Parathyroid adenoma (tissue), 2 donors: ENCODE measurements around the gene C10orf71.

Experiments used
- H2AFZ ChIP-seq: fragments of 300-600 bp; sonication (generic); one replicate; pipeline ENCODE4 v1.7.0; 2017; ENCODE audit warnings: antibody characterized with exemption, mild to moderate bottlenecking
- H3K27ac ChIP-seq: fragments of 300-600 bp; sonication (generic); one replicate; pipeline ENCODE4 v1.7.0; 2017
- H3K27me3 ChIP-seq: fragments of 300-600 bp; sonication (generic); one replicate; pipeline ENCODE4 v1.7.0; 2017; ENCODE audit warnings: low read length; ENCODE audit not compliant: control insufficient read depth, insufficient read depth
- H3K36me3 ChIP-seq: fragments of 300-600 bp; sonication (generic); one replicate; pipeline ENCODE4 v1.7.0; 2017; ENCODE audit warnings: low read length; ENCODE audit not compliant: control insufficient read depth, insufficient read depth
- H3K4me1 ChIP-seq: fragments of 300-600 bp; sonication (generic); one replicate; pipeline ENCODE4 v1.7.0; 2017; ENCODE audit warnings: control low read depth
- H3K4me2 ChIP-seq: fragments of 300-600 bp; sonication (generic); one replicate; pipeline ENCODE4 v1.7.0; 2017; ENCODE audit warnings: low read length
- H3K4me3 ChIP-seq: fragments of 300-600 bp; sonication (generic); one replicate; pipeline ENCODE4 v1.7.0; 2017; ENCODE audit warnings: low read depth, low read length
- H3K79me2 ChIP-seq: fragments of 300-600 bp; sonication (generic); one replicate; pipeline ENCODE4 v1.7.0; 2017; ENCODE audit warnings: control low read depth
- H3K9ac ChIP-seq: fragments of 300-600 bp; sonication (generic); one replicate; pipeline ENCODE4 v1.7.0; 2017; ENCODE audit warnings: mild to moderate bottlenecking
- H3K9me3 ChIP-seq: fragments of 300-600 bp; sonication (generic); one replicate; pipeline ENCODE4 v1.7.0; 2017; ENCODE audit warnings: low read length; ENCODE audit not compliant: control insufficient read depth
- CTCF ChIP-seq: fragments of 300-600 bp; sonication (generic); IDR thresholded peaks from one replicate; pipeline ENCODE4 v1.7.0; 2017; ENCODE audit warnings: antibody characterized with exemption, mild to moderate bottlenecking
- donor health status: primary hyperparathyroidism.

C10orf71 gene

DNA sequence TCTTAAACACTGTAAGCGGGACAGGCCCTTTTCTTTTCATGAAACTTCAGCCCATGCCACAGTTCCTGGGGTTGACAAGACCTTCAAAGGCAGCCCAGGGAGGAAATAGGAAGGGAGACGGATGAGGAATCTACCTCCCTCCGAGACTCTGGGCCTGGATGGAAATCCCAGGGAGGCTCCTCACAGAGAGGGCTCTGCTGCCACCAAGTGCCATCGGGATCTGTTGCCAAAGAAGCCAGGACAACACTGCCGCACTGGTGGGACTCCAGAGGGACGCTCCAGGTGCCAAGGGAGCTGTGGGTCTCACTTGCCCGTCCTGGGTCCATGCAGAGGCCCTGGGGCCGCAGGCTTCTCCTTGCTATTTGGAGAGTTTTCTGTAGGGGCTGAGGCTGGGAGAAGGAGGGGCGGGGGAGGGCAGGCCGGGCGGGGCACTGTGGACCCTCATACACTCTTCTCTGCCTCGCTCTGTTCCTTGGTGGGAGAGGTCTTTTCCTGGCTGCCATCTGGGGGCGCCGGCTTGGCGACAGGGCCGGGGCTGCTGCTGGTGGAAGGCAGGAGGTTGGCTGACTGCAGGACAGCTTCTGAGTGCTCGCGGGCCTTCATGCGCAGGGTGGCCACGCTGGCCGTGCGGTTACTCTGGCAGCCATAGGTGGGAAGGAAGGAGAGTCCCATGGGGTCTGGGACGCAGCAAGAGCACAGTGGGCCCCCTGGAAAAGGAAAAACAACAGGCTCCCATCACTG is 66.9 kb downstream of the C10orf71 start:
- peak; percentile 13 for TF ChIP-seq CTCF
- Histone ChIP-seq H3K36me3 (no peaks in the 10 kb centered on the region), H3K4me3 (no peak overlapping the region), H3K9ac (no peak overlapping the region), H3K27me3 (no peaks in the 10 kb centered on the region), H3K79me2 (no peaks in the 10 kb centered on the region), H3K4me1 (peaks cover under 1% of the 10 kb centered on the region), H3K9me3 (no peaks in the 10 kb centered on the region), H3K4me2 (no peak overlapping the region), H2AFZ (no peak overlapping the region), H3K27ac (no peak overlapping the region)

DNA sequence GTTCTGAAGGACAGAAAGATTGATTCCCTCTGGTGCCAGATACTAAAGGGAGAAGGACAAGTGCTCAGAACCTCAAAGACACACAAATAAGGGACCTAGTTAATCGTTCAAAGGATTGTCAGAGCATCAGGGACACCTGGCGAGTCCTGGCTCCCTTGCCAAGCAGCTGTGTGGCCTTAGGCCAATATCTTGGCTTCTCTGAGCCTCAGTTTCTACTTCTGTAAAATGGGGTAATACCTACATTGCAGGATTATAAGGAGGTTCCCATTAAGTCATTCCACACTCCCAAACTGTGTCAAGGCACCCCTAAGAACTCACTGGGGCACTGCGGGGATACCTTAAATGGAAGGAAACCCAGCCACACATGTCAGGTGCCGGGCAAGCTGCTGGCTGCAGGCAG is 67.5 kb downstream of the C10orf71 start:
- no peak overlapping the region for H3K9ac ChIP-seq

DNA sequence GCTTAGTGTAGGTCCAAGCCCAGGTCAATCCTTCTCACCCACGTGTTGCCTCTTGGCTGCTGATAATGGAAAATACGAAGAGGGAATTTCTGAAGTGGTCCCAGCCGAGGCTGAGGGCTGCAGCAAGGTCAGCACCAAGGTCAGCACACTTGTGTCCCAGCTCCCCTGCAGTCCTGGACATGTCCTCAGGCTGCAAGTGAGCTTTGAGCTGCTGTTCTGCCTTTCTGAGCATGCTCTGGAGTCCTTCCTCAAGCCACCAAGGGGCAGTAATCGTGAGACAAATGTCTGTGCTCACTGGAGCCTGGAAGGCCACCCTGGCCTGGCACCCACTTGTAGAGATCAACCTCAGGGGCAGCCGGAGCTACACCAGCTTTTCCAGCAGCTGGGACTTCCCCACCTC is 68.6 kb downstream of the C10orf71 start:
- Histone ChIP-seq H3K9me3 (no peaks in the 10 kb centered on the region), H3K36me3 (no peaks in the 10 kb centered on the region), H3K27me3 (no peaks in the 10 kb centered on the region), H3K4me2 (no peak overlapping the region), H2AFZ (no peak overlapping the region), H3K27ac (no peak overlapping the region), H3K4me1 (no peaks in the 10 kb centered on the region), H3K79me2 (no peaks in the 10 kb centered on the region), H3K9ac (no peak overlapping the region), H3K4me3 (no peak overlapping the region)
- TF ChIP-seq CTCF = no peak

More for the DNA sequence above, 67.5 kb downstream of the C10orf71 start:
- Histone ChIP-seq H3K27ac (no peak overlapping the region), H3K27me3 (no peaks in the 10 kb centered on the region), H3K36me3 (no peaks in the 10 kb centered on the region), H3K4me2 (no peak overlapping the region), H3K4me1 (no peaks in the 10 kb centered on the region), H3K9me3 (no peaks in the 10 kb centered on the region), H3K79me2 (no peaks in the 10 kb centered on the region), H2AFZ (no peak overlapping the region), H3K4me3 (no peak overlapping the region)
- TF ChIP-seq CTCF = no peak

DNA sequence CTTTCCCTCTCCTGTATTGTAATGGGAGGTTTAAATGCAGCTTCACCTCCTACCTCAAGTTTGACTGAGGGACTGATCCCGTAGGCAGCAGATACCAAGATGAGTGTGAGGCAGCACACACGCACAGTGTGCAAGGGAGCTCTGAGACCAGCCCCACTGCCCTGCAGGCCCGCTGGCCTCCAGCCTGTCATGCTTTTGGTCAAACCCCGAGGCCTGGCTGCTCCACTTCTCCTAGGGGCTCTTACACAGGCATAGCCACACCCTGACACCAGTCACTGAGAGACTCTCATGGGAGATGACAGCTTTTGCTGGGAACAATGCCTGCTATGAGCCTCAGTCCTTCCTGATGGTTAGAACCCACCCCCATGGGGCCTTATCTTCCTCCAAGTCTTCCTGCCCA is 69.3 kb downstream of the C10orf71 start:
- Histone ChIP-seq H3K4me1 (no peaks in the 10 kb centered on the region), H3K27ac (no peak overlapping the region), H3K79me2 (no peaks in the 10 kb centered on the region), H3K4me2 (no peak overlapping the region), H3K36me3 (no peaks in the 10 kb centered on the region), H3K4me3 (no peak overlapping the region), H2AFZ (no peak overlapping the region), H3K9me3 (no peaks in the 10 kb centered on the region), H3K27me3 (no peaks in the 10 kb centered on the region), H3K9ac (no peak overlapping the region)
- TF ChIP-seq CTCF = no peak
